CD14-positive monocyte (primary cell): ENCODE results near the gene CCDC40. TPM values are rescaled to one million over a fixed set of nuclear protein-coding genes. Genes with fewer than 3 reads are reported as not detected.

Experiments used
- DNase-seq, 3 donors: peaks; one replicate each; pipeline ENCODE4 v3.0.0-alpha.2; 2011 to 2022
- H2AFZ ChIP-seq: 2 replicates; pipeline ENCODE4 v1.6.0; 2012; ENCODE audit warnings: mild to moderate bottlenecking, low read depth, low read length, inconsistent platforms; ENCODE audit not compliant: insufficient read depth, poor library complexity, severe bottlenecking
- H3K27ac ChIP-seq, 2 donors: 1 replicate in 1 of 2; 2 replicates in 1 of 2; pipeline ENCODE4 v1.5.1; 2012 to 2013; ENCODE audit warnings: low read length in 2 of 2, control low read depth in 1 of 2, inconsistent platforms in 1 of 2, low read depth in 1 of 2, mild to moderate bottlenecking in 1 of 2
- H3K27me3 ChIP-seq, 2 donors: one replicate each; pipeline versions ENCODE4 v1.6.0 to v1.6.1; 2011 to 2013; ENCODE audit warnings: low read length in 2 of 2; ENCODE audit not compliant: control insufficient read depth in 2 of 2, insufficient read depth in 2 of 2
- H3K36me3 ChIP-seq, 2 donors: replicated peaks in 1 of 2; 1 replicate in 1 of 2; 2 replicates in 1 of 2; pipeline versions ENCODE4 v1.5.1 to v1.6.1; 2012 to 2013; ENCODE audit warnings: low read length in 2 of 2, control low read depth in 1 of 2, inconsistent platforms in 1 of 2, mild to moderate bottlenecking in 1 of 2; ENCODE audit not compliant: insufficient read depth in 2 of 2, control insufficient read depth in 1 of 2
- H3K4me1 ChIP-seq, 2 donors: 1 replicate in 1 of 2; 2 replicates in 1 of 2; pipeline versions ENCODE4 v1.5.1 to v1.6.1; 2012 to 2013; ENCODE audit warnings: low read length in 2 of 2, control low read depth in 1 of 2, inconsistent platforms in 1 of 2, mild to moderate bottlenecking in 1 of 2, moderate library complexity in 1 of 2; ENCODE audit not compliant: insufficient read depth in 2 of 2, control insufficient read depth in 1 of 2
- H3K4me2 ChIP-seq: replicated peaks from 2 replicates; pipeline ENCODE3; 2012; ENCODE audit warnings: low read length, moderate library complexity, mild to moderate bottlenecking; ENCODE audit not compliant: poor library complexity, severe bottlenecking; ENCODE audit errors: extremely low read depth
- H3K4me3 ChIP-seq, 3 experiments: fragments of 200-600 bp in 1 of 3; sonication (generic) in 1 of 3; replicated peaks in 1 of 3; 1 replicate in 2 of 3; 2 replicates in 1 of 3; pipeline ENCODE4 v1.5.1; 2011 to 2013; ENCODE audit warnings: low read length in 3 of 3, mild to moderate bottlenecking in 3 of 3, control low read depth in 2 of 3, low read depth in 2 of 3, inconsistent platforms in 1 of 3, moderate library complexity in 1 of 3
- H3K79me2 ChIP-seq: 2 replicates; pipeline ENCODE4 v1.6.0; 2012; ENCODE audit warnings: mild to moderate bottlenecking, control low read depth, inconsistent platforms, low read length, moderate library complexity; ENCODE audit not compliant: insufficient read depth
- H3K9ac ChIP-seq: 2 replicates; pipeline ENCODE4 v1.6.0; 2017; ENCODE audit warnings: low read length, mild to moderate bottlenecking; ENCODE audit not compliant: insufficient read depth, poor library complexity, severe bottlenecking
- H3K9me3 ChIP-seq, 2 donors: replicated peaks in 1 of 2; 1 replicate in 1 of 2; 2 replicates in 1 of 2; pipeline versions ENCODE4 v1.5.1 to v1.6.1; 2012 to 2013; ENCODE audit warnings: low read length in 2 of 2, control low read depth in 1 of 2; ENCODE audit not compliant: control insufficient read depth in 1 of 2, insufficient read depth in 1 of 2
- H4K20me1 ChIP-seq: 2 replicates; pipeline ENCODE4 v1.6.0; 2012; ENCODE audit warnings: mild to moderate bottlenecking, low read length, control low read depth, moderate library complexity; ENCODE audit not compliant: insufficient read depth
- H3K27ac Mint-ChIP-seq, 7 donors: one replicate each; pipeline ENCODE4 v1.8.0; 2020; ENCODE audit warnings: mild to moderate bottlenecking in 7 of 7, mixed read lengths in 7 of 7, moderate library complexity in 6 of 7, inconsistent platforms in 2 of 7
- H3K27me3 Mint-ChIP-seq, 3 donors: one replicate each; pipeline ENCODE4 v1.8.0; 2021 to 2022; ENCODE audit warnings: low read depth in 3 of 3, mild to moderate bottlenecking in 3 of 3, mixed read lengths in 3 of 3, moderate library complexity in 3 of 3, inconsistent platforms in 1 of 3
- H3K36me3 Mint-ChIP-seq, 2 donors: one replicate each; pipeline ENCODE4 v1.8.0; 2020; ENCODE audit warnings: mixed read lengths in 2 of 2, inconsistent platforms in 1 of 2, mild to moderate bottlenecking in 1 of 2
- H3K4me1 Mint-ChIP-seq: one replicate; pipeline ENCODE4 v1.8.0; 2020; ENCODE audit warnings: mild to moderate bottlenecking, mixed read lengths
- H3K4me3 Mint-ChIP-seq, 2 donors: one replicate each; pipeline ENCODE4 v1.8.0; 2020; ENCODE audit warnings: mild to moderate bottlenecking in 2 of 2, mixed read lengths in 2 of 2, moderate library complexity in 1 of 2
- H3K9me3 Mint-ChIP-seq, 7 donors: one replicate each; pipeline ENCODE4 v1.8.0; 2020 to 2022; ENCODE audit warnings: mixed read lengths in 7 of 7, mild to moderate bottlenecking in 6 of 7, moderate library complexity in 6 of 7, inconsistent platforms in 2 of 7
- CTCF ChIP-seq: fragments of 200-600 bp; IDR thresholded peaks from one replicate; pipeline ENCODE4 v1.8.0; 2022; ENCODE audit warnings: antibody characterized with exemption, mild to moderate bottlenecking
- WGBS: methylation state at CpG from one replicate; pipeline ENCODE4 v1.1.5; 2013; ENCODE audit warnings: missing lambda C conversion rate; ENCODE audit not compliant: insufficient coverage; 5-methylcytosine and 5-hydroxymethylcytosine counted together
- intact Hi-C, 2 donors: fragments of 100-400 bp; cut with micrococcal nuclease; formaldehyde crosslinking; loops; one replicate each; pipeline versions ENCODE4 v1.15.0 to v1.15.1; 2023
- polyA plus RNA-seq, 3 donors: library from polyadenylated mRNA; depleted of rRNA in 1 of 3; unstranded in 2 of 3; stranded (reverse) in 1 of 3; fragments of 300-500 nt in 2 of 3; fragments of >200 nt in 1 of 3; fragmentation: Illumina TruSeq in 2 of 3; gene quantifications; 1 replicate in 2 of 3; 2 replicates in 1 of 3; pipeline ENCODE4 v1.2.3, GENCODE V29; 2012 to 2021

The CCDC40 gene
- polyA plus RNA-seq, 3 donors = 0.21 to 0.27 TPM; not detected in 1

- H3K9me3 Mint-ChIP-seq = no peaks in the 10 kb centered on the region
- H3K27ac ChIP-seq = peak within 1 kb of the TSS; percentile 87 to 94
- DNase-seq = peak; percentile 80 to 86 (median 82)
- peaks cover 8 to 13% of the 10 kb centered on the region in 2 donors for H3K36me3 ChIP-seq
- WGBS = under 1% methylated on average over 114 of the region's 114 CpGs
- H3K27me3 Mint-ChIP-seq = peaks cover 0 to 2% (median 1%) of the 10 kb centered on the region in 3 donors
- H3K4me1 Mint-ChIP-seq = peaks cover 34% of the 10 kb centered on the region
- H3K27me3 ChIP-seq = no peaks in the 10 kb centered on the region
- peaks cover 23 to 27% of the 10 kb centered on the region in 2 donors for H3K4me1 ChIP-seq
- peak within 1 kb of the TSS; percentile 93 for H3K9ac ChIP-seq
- H3K79me2 ChIP-seq = peaks cover 12% of the 10 kb centered on the region
- peaks cover 11 to 26% of the 10 kb centered on the region in 2 donors for H3K36me3 Mint-ChIP-seq
- H4K20me1 ChIP-seq = peaks cover 35% of the 10 kb centered on the region
- peak within 1 kb of the TSS; percentile 91 to 96 (median 95) for H3K27ac Mint-ChIP-seq
- peak within 1 kb of the TSS; percentile 96 for H2AFZ ChIP-seq
- H3K4me3 ChIP-seq = peak within 1 kb of the TSS; percentile 80 to 96 (median 91)
- TF ChIP-seq CTCF = peak; percentile 88
- intact Hi-C loops = loop anchor here (2.0 to 5.0 kb wide), 2 partner anchors 46 to 161 kb away; partner anchors contain the start of genes EIF4A3 (in 2 of the 2) and RNF213 (in 1 of the 2)
- H3K9me3 ChIP-seq = no peaks in the 10 kb centered on the region
- H3K4me2 ChIP-seq = peak within 1 kb of the TSS; percentile 82
- H3K4me3 Mint-ChIP-seq = peak within 1 kb of the TSS; percentile 93 to 96
Measured at GRCh38 chr17:80101011-80101945, 64.8 kb downstream of the CCDC40 start, which contains the start of gene GAA. GAA (plus strand) TSS chr17:80101581; CDS start chr17:80104587, 3,006 bp downstream.

GRCh38 chr17:80101946-80102663 lies 65.7 kb downstream of the CCDC40 start:
- 22% methylated on average over 19 of the region's 21 CpGs for WGBS
- TF ChIP-seq CTCF = no peak
- Mint-ChIP-seq H3K36me3 (peaks cover 11 to 34% of the 10 kb centered on the region in 2 donors), H3K27me3 (peaks cover 0 to 2% (median 0%) of the 10 kb centered on the region in 3 donors), H3K4me3 (peak overlapping the region; percentile 93 to 96), H3K9me3 (no peaks in the 10 kb centered on the region), H3K4me1 (peaks cover 34% of the 10 kb centered on the region), H3K27ac (peak overlapping the region; percentile 91 to 96 (median 95))
- H2AFZ ChIP-seq = peak overlapping the region; percentile 77
- H3K36me3 ChIP-seq = peaks cover 10 to 18% of the 10 kb centered on the region in 2 donors
- peaks cover 23 to 27% of the 10 kb centered on the region in 2 donors for H3K4me1 ChIP-seq
- peak overlapping the region; percentile 80 to 96 (median 91) for H3K4me3 ChIP-seq
- DNase-seq = peak; percentile 44 to 73 (median 59)
- intact Hi-C loops = loop anchor here (2.0 to 5.0 kb wide), 2 partner anchors 45 to 160 kb away; partner anchors contain the start of genes EIF4A3 (in 2 of the 2) and RNF213 (in 1 of the 2)
- no peaks in the 10 kb centered on the region for H3K27me3 ChIP-seq
- H3K9ac ChIP-seq = peak overlapping the region; percentile 93
- peaks cover 12% of the 10 kb centered on the region for H3K79me2 ChIP-seq
- peaks cover 35% of the 10 kb centered on the region for H4K20me1 ChIP-seq
- H3K9me3 ChIP-seq = no peaks in the 10 kb centered on the region
- peak overlapping the region; percentile 82 to 94 for H3K27ac ChIP-seq
- peak overlapping the region; percentile 82 for H3K4me2 ChIP-seq
